Keratinocyte (primary cell): Measurements from ENCODE around the gene MED8.

Source experiments
- EZH2 ChIP-seq: IDR thresholded peaks from one replicate; pipeline ENCODE4 v1.6.1; 2012; ENCODE audit warnings: inconsistent platforms, mild to moderate bottlenecking, low read length, moderate library complexity
- TF ChIP-seq, protein P1 (sequence below), 3 experiments: IDR thresholded peaks in 1 of 3; conservative IDR thresholded peaks in 1 of 3; optimal IDR thresholded peaks in 1 of 3; 2 replicates in 2 of 3; 3 replicates in 1 of 3; pipeline versions ENCODE3 to v1.5.1; 2011; ENCODE audit warnings: low read length in 3 of 3, mild to moderate bottlenecking in 3 of 3, moderate library complexity in 2 of 3, control low read depth in 1 of 3, inconsistent platforms in 1 of 3; ENCODE audit not compliant: insufficient read depth in 2 of 3; ENCODE audit errors: extremely low read depth in 1 of 3

DNA sequence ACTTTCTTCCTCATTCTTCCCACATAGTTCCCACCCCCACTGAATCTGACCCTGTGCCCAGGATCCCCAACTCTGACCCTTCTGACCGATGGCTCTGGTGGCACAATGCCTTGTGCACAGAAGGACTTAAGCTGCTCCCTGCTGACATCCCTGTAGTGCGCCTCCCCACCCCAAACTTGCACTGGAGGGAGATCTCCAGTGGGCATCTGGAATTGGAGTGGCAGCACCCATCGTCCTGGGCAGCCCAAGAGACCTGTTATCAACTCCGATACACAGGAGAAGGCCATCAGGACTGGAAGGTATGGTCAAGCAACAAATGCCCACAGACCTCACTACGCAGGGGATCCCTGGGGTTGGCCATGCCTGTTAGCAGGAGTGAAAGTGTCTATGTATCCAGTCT is 43.0 kb downstream of the MED8 start:
- TF ChIP-seq, protein P1, sequence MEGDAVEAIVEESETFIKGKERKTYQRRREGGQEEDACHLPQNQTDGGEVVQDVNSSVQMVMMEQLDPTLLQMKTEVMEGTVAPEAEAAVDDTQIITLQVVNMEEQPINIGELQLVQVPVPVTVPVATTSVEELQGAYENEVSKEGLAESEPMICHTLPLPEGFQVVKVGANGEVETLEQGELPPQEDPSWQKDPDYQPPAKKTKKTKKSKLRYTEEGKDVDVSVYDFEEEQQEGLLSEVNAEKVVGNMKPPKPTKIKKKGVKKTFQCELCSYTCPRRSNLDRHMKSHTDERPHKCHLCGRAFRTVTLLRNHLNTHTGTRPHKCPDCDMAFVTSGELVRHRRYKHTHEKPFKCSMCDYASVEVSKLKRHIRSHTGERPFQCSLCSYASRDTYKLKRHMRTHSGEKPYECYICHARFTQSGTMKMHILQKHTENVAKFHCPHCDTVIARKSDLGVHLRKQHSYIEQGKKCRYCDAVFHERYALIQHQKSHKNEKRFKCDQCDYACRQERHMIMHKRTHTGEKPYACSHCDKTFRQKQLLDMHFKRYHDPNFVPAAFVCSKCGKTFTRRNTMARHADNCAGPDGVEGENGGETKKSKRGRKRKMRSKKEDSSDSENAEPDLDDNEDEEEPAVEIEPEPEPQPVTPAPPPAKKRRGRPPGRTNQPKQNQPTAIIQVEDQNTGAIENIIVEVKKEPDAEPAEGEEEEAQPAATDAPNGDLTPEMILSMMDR (optimal IDR thresholded peaks at IDR 0.05 in 1 of 3, IDR thresholded peaks at IDR 0.05 in 1 of 3, conservative IDR thresholded peaks at IDR 0.05 in 1 of 3; ENCODE audit: extremely low read depth in 1 of 3, insufficient read depth in 2 of 3, low read length in 3 of 3): no peak
- no peak for TF ChIP-seq EZH2
